Mucosa of descending colon (tissue), 3 donors: ENCODE results near the gene SORCS2. TPM values are rescaled to one million over a fixed set of nuclear protein-coding genes. Genes with fewer than 3 reads are reported as not detected.

Experiments
- ATAC-seq: fragments of 200-7000 bp; cut with Tn5 transposase; one replicate; pipeline ENCODE4 v1.9.1; 2020; ENCODE audit warnings: mild to moderate bottlenecking, moderate library complexity
- DNase-seq, 3 donors: peaks; one replicate each; pipeline ENCODE4 v3.0.0-alpha.2; 2020
- H3K36me3 ChIP-seq: fragments of 200-600 bp; one replicate; pipeline ENCODE4 v1.8.0; 2021; ENCODE audit warnings: low read depth, mild to moderate bottlenecking
- H3K4me1 ChIP-seq: fragments of 200-600 bp; one replicate; pipeline ENCODE4 v1.8.0; 2021; ENCODE audit warnings: low read depth, mild to moderate bottlenecking
- H3K4me3 ChIP-seq: fragments of 200-600 bp; one replicate; pipeline ENCODE4 v1.8.0; 2021; ENCODE audit warnings: mild to moderate bottlenecking
- H3K9me3 ChIP-seq: fragments of 200-600 bp; one replicate; pipeline ENCODE4 v1.8.0; 2021; ENCODE audit warnings: mild to moderate bottlenecking
- CTCF ChIP-seq: fragments of 200-600 bp; IDR thresholded peaks from one replicate; pipeline ENCODE4 v1.8.0; 2022; ENCODE audit warnings: antibody characterized with exemption, mild to moderate bottlenecking
- intact Hi-C, 2 donors: fragments of 100-400 bp; cut with DNase I in 1 of 2; cut with micrococcal nuclease in 1 of 2; formaldehyde crosslinking; loops; one replicate each; pipeline versions ENCODE4 v1.11.0 to v1.11.1; 2022; cut with DNase I, micrococcal nuclease
- total RNA-seq, 3 donors: library from RNA; stranded (reverse); fragmentation: NEBNext Ultra II Directional in 2 of 3; extraction: Animal tissue kit (Norgen Biotek cat#: 25700) in 2 of 3; gene quantifications; one replicate each; pipeline versions ENCODE4 v1.2.1 to v1.2.4, GENCODE V29; 2021 to 2023
- donor health status: DM: no; HTN: no; CAD: no; lungs with moderate emphysema.
- donor health status: DM: no; HTN: no; CAD: no.
- donor health status: DM: no; HTN: yes; CAD: no.

SORCS2 gene
- total RNA-seq, 3 donors from 2014 or later = 0.20 to 3.1 (median 1.5) TPM

- H3K4me3 ChIP-seq = no peak overlapping the region
- no peaks in the 10 kb centered on the region for H3K36me3 ChIP-seq
- intact Hi-C loops = loop anchor here in 1 of 2 donors (10.0 kb wide), 1 partner anchor 101 kb away; the partner anchor contains the start of gene SORCS2
- no peaks in the 10 kb centered on the region for H3K4me1 ChIP-seq
- TF ChIP-seq CTCF = no peak
- peak; percentile 17 for ATAC-seq
- peak in 2 of 3 donors; percentile 21 to 47 for DNase-seq
- H3K9me3 ChIP-seq = no peaks in the 10 kb centered on the region
These were observed 103.0 kb downstream of the SORCS2 start for GRCh38 chr4:7295197-7295910.

- no peaks in the 10 kb centered on the region for H3K4me1 ChIP-seq
- H3K9me3 ChIP-seq = no peaks in the 10 kb centered on the region
- intact Hi-C loops = loop anchor here in 1 of 2 donors (10.0 kb wide), 1 partner anchor 101 kb away; the partner anchor contains the start of gene SORCS2
- ATAC-seq (no peak), DNase-seq (peak in 2 of 3 donors; percentile 27 to 39)
- H3K36me3 ChIP-seq = no peaks in the 10 kb centered on the region
- no peak for TF ChIP-seq CTCF
- H3K4me3 ChIP-seq = no peak overlapping the region
These were observed 103.7 kb downstream of the SORCS2 start for GRCh38 chr4:7295911-7296660.

- Histone ChIP-seq H3K4me1 (no peaks in the 10 kb centered on the region), H3K9me3 (no peaks in the 10 kb centered on the region), H3K4me3 (no peak overlapping the region), H3K36me3 (no peaks in the 10 kb centered on the region)
- no peak for DNase-seq
- intact Hi-C loops = loop anchor here in 1 of 2 donors (10.0 kb wide), 1 partner anchor 102 kb away; the partner anchor contains the start of gene SORCS2
- ATAC-seq = no peak
- TF ChIP-seq CTCF = no peak
These were observed 104.5 kb downstream of the SORCS2 start for GRCh38 chr4:7296661-7297335.

GRCh38 chr4:7297374-7297773 is 105.0 kb downstream of the SORCS2 start:
- peak in 1 of 3 donors; percentile 16 for DNase-seq
- no peaks in the 10 kb centered on the region for H3K9me3 ChIP-seq
- no peaks in the 10 kb centered on the region for H3K4me1 ChIP-seq
- intact Hi-C loops = loop anchor here in 1 of 2 donors (10.0 kb wide), 1 partner anchor 103 kb away; the partner anchor contains the start of gene SORCS2
- no peaks in the 10 kb centered on the region for H3K36me3 ChIP-seq
- no peak overlapping the region for H3K4me3 ChIP-seq
- no peak for ATAC-seq
- no peak for TF ChIP-seq CTCF

- no peaks in the 10 kb centered on the region for H3K4me1 ChIP-seq
- intact Hi-C loops = loop anchor here in 1 of 2 donors (10.0 kb wide), 1 partner anchor 103 kb away; the partner anchor contains the start of gene SORCS2
These were observed 105.5 kb downstream of the SORCS2 start for GRCh38 chr4:7297881-7298280.

More at GRCh38 chr4:7297881-7298280, 105.5 kb downstream of the SORCS2 start:
- H3K36me3 ChIP-seq = no peaks in the 10 kb centered on the region
- no peak overlapping the region for H3K4me3 ChIP-seq
- no peaks in the 10 kb centered on the region for H3K9me3 ChIP-seq
- ATAC-seq (no peak), DNase-seq (no peak)
- TF ChIP-seq CTCF = no peak
